Caki2 (cell line): ENCODE measurements around the gene SNAPC4. TPM values are rescaled to one million over a fixed set of nuclear protein-coding genes. Genes with fewer than 3 reads are reported as not detected.
A peak's percentile ranks its signal among the peaks of the same experiment; 100 is the strongest.

Experiments used
- DNase-seq: peaks from one replicate; pipeline ENCODE4 v3.0.0-alpha.2; 2015; ENCODE audit warnings: low read depth
- in situ Hi-C: cut with HindIII; loops from 2 replicates; pipeline ENCODE4 v1.10.0; 2016; ENCODE audit warnings: low sequenced_read_pairs, low pct_unique_long_range_greater_than_20kb, mixed read lengths
- total RNA-seq: library from RNA; depleted of rRNA; stranded (reverse); fragments of >200 nt; shearing (Covaris generic); gene quantifications from 2 replicates; pipeline ENCODE4 v1.2.3, GENCODE V29; 2014; ENCODE audit warnings: low replicate concordance

The SNAPC4 gene
- total RNA-seq, 1 experiment from 2014 or later = 5.6 TPM

- in situ Hi-C loops = no loop called here
- DNase-seq = no peak
Measured at GRCh38 chr9:136378170-136379002, 21.6 kb downstream of the SNAPC4 start.

GRCh38 chr9:136377341-136378169 is 22.4 kb downstream of the SNAPC4 start:
- in situ Hi-C loops = no loop called here
- no peak for DNase-seq

- in situ Hi-C loops = no loop called here
- DNase-seq = no peak
Measured at GRCh38 chr9:136376457-136376856, 23.5 kb downstream of the SNAPC4 start.

DNA sequence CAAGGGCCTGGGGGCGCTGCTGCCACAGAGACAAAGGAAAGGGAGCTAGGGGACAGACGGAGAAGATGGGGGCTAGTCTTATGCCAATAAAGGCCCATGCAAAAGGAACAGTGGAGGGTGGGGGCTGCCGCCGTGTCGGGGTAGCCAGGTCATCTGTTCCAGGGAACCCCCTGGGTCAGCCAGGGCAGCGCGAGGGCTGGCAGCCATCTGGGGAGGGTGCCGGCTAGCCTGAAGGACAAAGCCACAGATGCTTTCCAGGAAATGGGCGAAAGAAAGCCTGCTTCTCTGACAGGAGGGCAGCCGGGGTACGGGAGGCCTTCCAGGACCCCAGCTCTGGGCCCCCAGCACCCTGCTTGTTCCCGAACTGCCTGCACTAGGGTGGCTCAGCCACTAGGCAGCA is 24.9 kb downstream of the SNAPC4 start:
- no peak for DNase-seq
- in situ Hi-C loops = no loop called here

DNA sequence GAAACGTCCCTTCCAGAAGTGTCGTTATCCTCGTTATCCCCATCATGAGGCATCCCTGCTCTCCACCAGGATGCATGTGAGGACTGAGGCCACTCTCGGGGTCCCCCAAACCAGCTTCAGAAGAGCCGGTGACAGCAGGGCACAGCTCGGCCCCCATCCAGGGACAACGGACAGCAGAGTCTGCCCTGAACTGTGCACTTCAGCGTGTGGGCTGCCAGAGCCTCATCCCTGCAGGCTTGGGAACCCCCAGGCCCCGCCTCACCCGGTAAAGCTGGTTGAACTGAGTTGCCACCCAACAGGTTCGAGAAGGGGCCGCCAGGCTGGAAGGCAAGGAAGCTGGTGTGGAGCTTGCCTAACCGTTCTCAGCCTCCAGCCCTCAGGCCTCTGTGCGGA is 25.8 kb downstream of the SNAPC4 start:
- in situ Hi-C loops = no loop called here
- DNase-seq = no peak

GRCh38 chr9:136373300-136374182 is 26.4 kb downstream of the SNAPC4 start, which contains the start of gene CARD9:
Gene CARD9 (minus strand): TSS chr9:136373669. CDS start chr9:136372078, 1,591 bp downstream.
- in situ Hi-C loops = no loop called here

GRCh38 chr9:136372561-136373299 is 27.2 kb downstream of the SNAPC4 start:
- in situ Hi-C loops = no loop called here
- DNase-seq = peak; percentile 93

More at GRCh38 chr9:136373300-136374182, 26.4 kb downstream of the SNAPC4 start, which contains the start of gene CARD9:
- DNase-seq = no peak

DNA sequence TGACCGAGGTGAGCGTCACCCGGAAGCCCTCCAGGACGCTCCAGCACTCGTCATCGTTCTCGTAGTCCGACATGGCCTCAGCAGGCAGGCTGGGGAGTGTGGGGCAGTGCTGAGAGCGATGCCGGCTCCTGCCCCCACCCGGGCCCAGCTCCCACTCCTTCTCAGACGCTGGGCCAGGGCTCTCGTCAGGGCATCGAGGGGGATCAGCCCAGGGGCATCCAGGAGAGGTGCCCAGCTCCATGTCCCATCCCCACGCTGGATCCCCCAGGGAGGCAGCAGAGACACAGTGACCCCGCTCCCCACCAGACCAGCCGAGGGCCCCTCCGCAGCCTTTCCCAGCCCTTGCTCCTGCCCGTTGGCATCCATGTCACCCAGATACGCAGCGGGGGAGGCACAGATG is 28.0 kb downstream of the SNAPC4 start:
- in situ Hi-C loops = no loop called here
- DNase-seq = no peak

DNA sequence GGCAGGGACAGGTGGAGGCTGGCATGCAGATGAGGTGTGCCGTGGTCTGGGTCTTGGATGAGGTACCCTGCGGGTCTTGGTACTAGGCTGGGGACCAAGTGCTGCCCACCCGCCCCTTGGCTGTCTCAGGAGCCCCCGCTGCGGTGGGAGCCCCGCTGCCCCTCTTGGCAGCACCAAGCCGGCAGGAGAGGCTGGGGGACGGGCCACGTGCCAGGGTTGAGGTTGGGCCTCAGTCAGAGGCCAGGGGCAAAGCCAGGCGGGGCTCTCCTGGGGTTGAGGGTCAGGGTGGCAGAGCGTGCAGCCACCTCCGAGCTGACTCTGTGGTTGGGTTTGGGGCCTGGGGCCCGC is 28.5 kb downstream of the SNAPC4 start:
- in situ Hi-C loops = no loop called here
- DNase-seq = no peak

- in situ Hi-C loops = no loop called here
- DNase-seq = peak; percentile 86
Measured at GRCh38 chr9:136370687-136371532, 29.1 kb downstream of the SNAPC4 start.

DNA sequence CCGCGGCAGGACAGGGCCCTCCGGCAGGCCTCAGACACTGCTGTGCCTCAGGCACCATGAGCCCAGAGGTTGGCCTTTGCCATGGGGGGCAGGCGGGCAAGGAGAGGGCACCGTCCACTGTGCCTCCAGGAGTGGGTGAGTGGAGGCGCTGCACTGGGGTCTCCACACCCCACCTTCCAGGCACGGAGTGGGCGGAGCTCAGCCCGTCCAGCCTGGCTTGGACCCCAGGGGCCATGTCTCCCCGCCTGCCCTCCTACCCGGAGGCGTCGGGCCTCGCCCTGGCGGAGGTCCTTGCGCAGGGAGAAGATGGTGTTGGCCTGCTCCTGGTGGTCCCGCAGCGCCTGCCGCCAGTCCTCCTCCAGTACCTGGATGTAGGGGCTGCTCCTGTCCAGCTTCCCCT is 29.9 kb downstream of the SNAPC4 start:
- no peak for DNase-seq

DNA sequence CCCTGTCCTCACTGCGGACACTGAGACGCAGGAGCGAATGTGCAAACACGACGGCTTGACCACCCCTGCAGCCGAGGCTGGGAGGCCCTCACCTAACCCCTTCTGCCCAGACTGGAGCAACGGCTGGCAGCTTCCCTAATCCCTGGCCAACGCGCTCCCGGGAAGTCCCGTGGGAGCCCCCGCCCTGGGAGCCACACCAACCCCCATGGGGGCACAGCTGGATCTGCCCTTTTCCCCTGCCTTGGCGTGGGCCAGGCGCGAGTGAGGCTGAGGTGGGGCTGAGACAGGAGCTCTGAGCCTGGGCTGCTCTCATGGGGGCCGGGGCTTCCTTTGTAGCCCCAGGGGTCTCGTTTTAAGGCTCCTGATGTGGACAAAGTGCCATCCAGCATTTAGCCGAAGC is 31.8 kb downstream of the SNAPC4 start:
- in situ Hi-C loops = no loop called here
- DNase-seq = no peak

More for the DNA sequence above, 29.9 kb downstream of the SNAPC4 start:
- in situ Hi-C loops = no loop called here

DNA sequence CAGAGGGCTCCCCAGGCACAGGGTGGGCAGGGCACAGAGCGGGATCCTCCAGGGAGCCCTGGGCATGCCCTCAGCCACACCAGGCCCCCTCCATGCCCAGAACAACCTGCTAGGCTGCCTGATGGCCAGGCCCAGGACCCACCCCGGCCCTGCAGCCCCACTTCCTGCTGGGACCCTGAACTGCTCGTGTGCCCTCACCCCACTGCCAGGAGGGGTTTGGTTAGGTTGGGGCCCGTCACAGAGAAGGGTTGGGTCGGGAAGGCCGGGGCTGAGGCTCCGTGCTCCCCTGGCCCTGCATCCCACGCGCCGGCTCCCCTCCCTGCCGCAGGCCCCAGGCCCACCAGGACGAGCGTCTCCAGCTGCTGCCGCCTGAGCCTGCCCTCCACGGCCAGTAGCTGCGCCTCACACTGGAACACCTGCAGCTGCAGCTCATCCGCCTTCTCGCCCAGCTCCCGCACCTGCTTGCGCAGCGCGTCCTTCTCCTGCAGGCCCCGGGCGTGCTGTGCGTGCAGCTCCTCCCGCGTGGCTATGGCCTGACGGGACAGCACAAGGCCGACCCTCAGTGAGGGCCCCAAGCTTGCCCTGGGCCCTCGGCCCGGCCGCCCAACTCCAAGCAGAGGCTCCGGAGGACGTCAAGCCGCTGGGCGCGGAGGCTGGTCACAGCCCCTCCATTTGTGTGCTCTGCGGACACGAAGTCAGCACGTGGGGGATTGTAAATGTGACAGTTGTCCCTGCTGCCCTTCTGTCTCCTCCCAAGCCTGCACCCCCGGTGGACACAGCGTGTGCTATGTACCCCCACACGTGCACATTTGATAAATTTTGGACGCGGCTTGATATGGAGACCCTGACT is 32.4 kb downstream of the SNAPC4 start:
- in situ Hi-C loops = no loop called here
- DNase-seq = no peak

DNA sequence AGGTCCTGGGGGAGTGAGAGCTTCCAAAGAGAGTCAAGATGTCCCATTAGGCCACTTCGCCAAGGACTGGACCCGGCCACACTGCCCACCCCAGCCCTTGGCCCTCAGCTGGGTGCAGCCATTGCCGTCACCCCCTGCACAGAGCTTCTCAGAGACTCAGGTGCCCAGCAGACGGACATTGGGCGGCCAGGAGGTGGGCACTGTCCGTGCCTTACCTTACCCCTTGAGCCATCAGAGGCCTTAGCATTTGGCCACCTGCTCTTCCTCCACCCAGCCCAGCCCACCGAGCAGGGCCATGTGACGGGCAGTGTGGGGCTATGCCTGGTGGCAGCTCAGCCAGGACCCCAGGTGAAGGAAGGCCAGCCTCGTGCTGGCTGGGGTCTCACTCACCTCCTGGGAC is 33.1 kb downstream of the SNAPC4 start:
- no peak for DNase-seq
- in situ Hi-C loops = no loop called here

- no peak for DNase-seq
- in situ Hi-C loops = no loop called here
Measured at GRCh38 chr9:136365775-136366222, 34.2 kb downstream of the SNAPC4 start.
